Natural killer cell (primary cell): ENCODE measurements around the gene UBR7. TPM values are rescaled to one million over a fixed set of nuclear protein-coding genes. Genes with fewer than 3 reads are reported as not detected.
"Not testable (repeated sequence)": the region's sequence is repeated elsewhere in the genome, so short reads cannot be mapped to it uniquely, and the experiment has no call there.

Experiments
- ATAC-seq, 3 donors: fragments of 150-1000 bp in 2 of 3; fragments of 200-7000 bp in 1 of 3; cut with Tn5 transposase; 1 replicate in 1 of 3; 2 replicates in 2 of 3; pipeline ENCODE4 v1.10.0; 2021; ENCODE audit warnings: mild to moderate bottlenecking in 2 of 3, moderate library complexity in 2 of 3
- DNase-seq, 2 donors: peaks; one replicate each; pipeline versions ENCODE4 v3.0.0 to v3.0.0-alpha.2; 2013 to 2021; ENCODE audit warnings: mixed read lengths in 1 of 2
- H3K27ac ChIP-seq: one replicate; pipeline ENCODE4 v1.5.1; 2013; ENCODE audit warnings: mild to moderate bottlenecking, low read length
- H3K27me3 ChIP-seq: one replicate; pipeline ENCODE4 v1.6.1; 2013; ENCODE audit warnings: low read length; ENCODE audit not compliant: control insufficient read depth, insufficient read depth
- H3K36me3 ChIP-seq: one replicate; pipeline ENCODE4 v1.6.1; 2013; ENCODE audit warnings: low read length; ENCODE audit not compliant: control insufficient read depth, insufficient read depth
- H3K4me1 ChIP-seq: one replicate; pipeline ENCODE4 v1.6.1; 2013; ENCODE audit warnings: low read length; ENCODE audit not compliant: control insufficient read depth, insufficient read depth
- H3K4me3 ChIP-seq: one replicate; pipeline ENCODE4 v1.5.1; 2013; ENCODE audit warnings: low read length
- H3K9me3 ChIP-seq: one replicate; pipeline ENCODE4 v1.6.1; 2013; ENCODE audit warnings: low read length; ENCODE audit not compliant: control insufficient read depth, insufficient read depth
- H3K27ac Mint-ChIP-seq, 2 donors: one replicate each; pipeline ENCODE4 v1.8.0; 2022; ENCODE audit warnings: mild to moderate bottlenecking in 2 of 2, mixed read lengths in 2 of 2, moderate library complexity in 1 of 2
- H3K27me3 Mint-ChIP-seq, 2 donors: one replicate each; pipeline ENCODE4 v1.8.0; 2022; ENCODE audit warnings: low read depth in 2 of 2, mixed read lengths in 2 of 2
- H3K36me3 Mint-ChIP-seq: one replicate; pipeline ENCODE4 v1.8.0; 2022; ENCODE audit warnings: mixed read lengths
- H3K4me1 Mint-ChIP-seq, 2 donors: one replicate each; pipeline ENCODE4 v1.8.0; 2022; ENCODE audit warnings: mixed read lengths in 2 of 2
- H3K4me3 Mint-ChIP-seq: one replicate; pipeline ENCODE4 v1.8.0; 2022; ENCODE audit warnings: mild to moderate bottlenecking, moderate library complexity, mixed read lengths
- H3K9me3 Mint-ChIP-seq, 2 donors: one replicate each; pipeline ENCODE4 v1.8.0; 2022; ENCODE audit warnings: mixed read lengths in 2 of 2
- CTCF ChIP-seq: fragments of 200-600 bp; IDR thresholded peaks from one replicate; pipeline ENCODE4 v1.8.0; 2022; ENCODE audit warnings: antibody characterized with exemption
- WGBS: methylation state at CpG from one replicate; pipeline ENCODE4 v1.1.7; 2013; ENCODE audit warnings: missing lambda C conversion rate; ENCODE audit not compliant: insufficient coverage; 5-methylcytosine and 5-hydroxymethylcytosine counted together
- intact Hi-C: fragments of 100-400 bp; cut with micrococcal nuclease; formaldehyde crosslinking; loops from one replicate; pipeline ENCODE4 v1.14.2; 2022
- total RNA-seq, 4 donors: library from RNA; stranded (reverse); fragments of 120-200 nt in 1 of 4; gene quantifications; one replicate each; pipeline versions ENCODE4 v1.2.3 to v1.2.4, GENCODE V29; 2013 to 2022

The UBR7 gene
- total RNA-seq, 3 donors from 2014 or later (not counting 1 experiment from before 2014, with no cell fraction given), result 17.0 to 23.4 (median 18.6) TPM

GRCh38 chr14:93161411-93161940 lies 45.6 kb upstream of the UBR7 start:
- Histone ChIP-seq H3K36me3 (no peaks in the 10 kb centered on the region), H3K27me3 (no peaks in the 10 kb centered on the region), H3K27ac (no peak overlapping the region), H3K9me3 (no peaks in the 10 kb centered on the region), H3K4me1 (no peaks in the 10 kb centered on the region), H3K4me3 (no peak overlapping the region)
- intact Hi-C loops, result no loop called here
- Mint-ChIP-seq H3K4me1 (no peaks in the 10 kb centered on the region), H3K27ac (no peak overlapping the region), H3K27me3 (no peaks in the 10 kb centered on the region), H3K36me3 (no peaks in the 10 kb centered on the region), H3K4me3 (no peak overlapping the region), H3K9me3 (no peaks in the 10 kb centered on the region)
- DNase-seq (no peak), ATAC-seq (no peak)
- TF ChIP-seq CTCF, result no peak
- 81% methylated on average over 4 of the region's 4 CpGs for WGBS

GRCh38 chr14:93163564-93163963 lies 43.5 kb upstream of the UBR7 start:
- Histone ChIP-seq H3K27ac (no peak overlapping the region), H3K4me3 (no peak overlapping the region), H3K4me1 (no peaks in the 10 kb centered on the region), H3K9me3 (no peaks in the 10 kb centered on the region), H3K36me3 (no peaks in the 10 kb centered on the region), H3K27me3 (no peaks in the 10 kb centered on the region)
- no peaks in the 10 kb centered on the region for H3K9me3 Mint-ChIP-seq
- intact Hi-C loops, result no loop called here
- no peak for DNase-seq
- no peak overlapping the region for H3K27ac Mint-ChIP-seq
- 57% methylated on average over 3 of the region's 5 CpGs for WGBS
- H3K36me3 Mint-ChIP-seq, result no peaks in the 10 kb centered on the region
- no peak for ATAC-seq
- no peaks in the 10 kb centered on the region for H3K27me3 Mint-ChIP-seq
- TF ChIP-seq CTCF, result no peak
- H3K4me3 Mint-ChIP-seq, result no peak overlapping the region
- H3K4me1 Mint-ChIP-seq, result no peaks in the 10 kb centered on the region

- DNase-seq, H3K27ac ChIP-seq, intact Hi-C loops, H3K9me3 Mint-ChIP-seq, H3K36me3 Mint-ChIP-seq, H3K4me3 Mint-ChIP-seq, ATAC-seq, H3K36me3 ChIP-seq, H3K27me3 ChIP-seq, H3K4me3 ChIP-seq, H3K4me1 Mint-ChIP-seq, H3K27me3 Mint-ChIP-seq, H3K27ac Mint-ChIP-seq, H3K4me1 ChIP-seq, H3K9me3 ChIP-seq: not testable (repeated sequence)
- WGBS, result 92% methylated on average over 22 of the region's 26 CpGs
These were observed 41.5 kb upstream of the UBR7 start for GRCh38 chr14:93165271-93166265.

- H3K27me3 ChIP-seq, DNase-seq, H3K36me3 Mint-ChIP-seq, H3K27ac ChIP-seq, H3K27me3 Mint-ChIP-seq, H3K4me3 ChIP-seq, H3K9me3 ChIP-seq, H3K36me3 ChIP-seq, H3K4me3 Mint-ChIP-seq, H3K4me1 ChIP-seq, H3K9me3 Mint-ChIP-seq, H3K4me1 Mint-ChIP-seq, H3K27ac Mint-ChIP-seq, intact Hi-C loops, ATAC-seq: not testable (repeated sequence)
- 88% methylated on average over 8 of the region's 9 CpGs for WGBS
These were observed 38.4 kb upstream of the UBR7 start for GRCh38 chr14:93168610-93169009.

- H3K27me3 Mint-ChIP-seq, H3K36me3 Mint-ChIP-seq, H3K4me3 Mint-ChIP-seq, H3K4me3 ChIP-seq, H3K27ac Mint-ChIP-seq, H3K27me3 ChIP-seq, H3K36me3 ChIP-seq, H3K9me3 ChIP-seq, intact Hi-C loops, ATAC-seq, H3K27ac ChIP-seq, DNase-seq, H3K4me1 ChIP-seq, H3K9me3 Mint-ChIP-seq, H3K4me1 Mint-ChIP-seq: not testable (repeated sequence)
- WGBS, result 96% methylated on average over 5 of the region's 6 CpGs
These were observed 37.4 kb upstream of the UBR7 start for GRCh38 chr14:93169619-93170018.

- H3K9me3 Mint-ChIP-seq, H3K27me3 ChIP-seq, H3K36me3 Mint-ChIP-seq, H3K4me3 ChIP-seq, H3K9me3 ChIP-seq, H3K4me1 Mint-ChIP-seq, H3K27me3 Mint-ChIP-seq, ATAC-seq, H3K4me3 Mint-ChIP-seq, H3K36me3 ChIP-seq, H3K4me1 ChIP-seq, DNase-seq, intact Hi-C loops, H3K27ac Mint-ChIP-seq, H3K27ac ChIP-seq: not testable (repeated sequence)
- WGBS, result 97% methylated on average over 20 of the region's 20 CpGs
These were observed 36.9 kb upstream of the UBR7 start for GRCh38 chr14:93170141-93170540.
